ENCODE data around the gene NFIC.
"Not testable (repeated sequence)": the region's sequence is repeated elsewhere in the genome, so short reads cannot be mapped to it uniquely, and the experiment has no call there.

The NFIC gene

DNA sequence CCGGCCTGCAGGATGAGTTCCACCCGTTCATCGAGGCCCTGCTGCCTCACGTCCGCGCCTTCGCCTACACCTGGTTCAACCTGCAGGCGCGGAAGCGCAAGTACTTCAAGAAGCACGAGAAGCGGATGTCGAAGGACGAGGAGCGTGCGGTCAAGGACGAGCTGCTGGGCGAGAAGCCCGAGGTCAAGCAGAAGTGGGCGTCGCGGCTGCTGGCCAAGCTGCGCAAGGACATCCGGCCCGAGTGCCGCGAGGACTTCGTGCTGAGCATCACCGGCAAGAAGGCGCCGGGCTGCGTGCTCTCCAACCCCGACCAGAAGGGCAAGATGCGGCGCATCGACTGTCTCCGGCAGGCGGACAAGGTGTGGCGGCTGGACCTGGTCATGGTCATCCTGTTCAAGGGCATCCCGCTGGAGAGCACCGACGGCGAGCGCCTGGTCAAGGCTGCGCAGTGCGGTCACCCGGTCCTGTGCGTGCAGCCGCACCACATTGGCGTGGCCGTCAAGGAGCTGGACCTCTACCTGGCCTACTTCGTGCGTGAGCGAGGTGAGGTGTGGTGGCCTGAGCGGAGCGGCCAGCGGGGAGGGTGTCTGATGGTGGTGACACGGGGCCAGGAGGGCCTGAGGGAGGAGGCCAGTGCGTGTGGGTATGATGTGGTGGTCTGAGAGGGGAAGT is 15.5 kb downstream of the NFIC start:
- peaks cover 70% of the 10 kb centered on the region for H3K4me1 ChIP-seq (ENCODE audit: insufficient read depth, low read length)
- no peaks in the 10 kb centered on the region for H3K9me3 ChIP-seq (ENCODE audit: low read length)
- H3K4me3 ChIP-seq (ENCODE audit: low read depth in 1 of 2, low read length in 2 of 2): peak overlapping the region in 1 of 2 donors; percentile 27
- no peak overlapping the region for H3K9ac ChIP-seq (ENCODE audit: low read length)
- peaks cover 6% of the 10 kb centered on the region for H3K36me3 ChIP-seq (ENCODE audit: insufficient read depth, low read length)
- H3K27ac ChIP-seq (ENCODE audit: low read depth, low read length): peak overlapping the region; percentile 68
- H3K27me3 ChIP-seq (ENCODE audit: control insufficient read depth in 1 of 2, insufficient read depth in 2 of 2, low read length in 2 of 2): no peaks in the 10 kb centered on the region

DNA sequence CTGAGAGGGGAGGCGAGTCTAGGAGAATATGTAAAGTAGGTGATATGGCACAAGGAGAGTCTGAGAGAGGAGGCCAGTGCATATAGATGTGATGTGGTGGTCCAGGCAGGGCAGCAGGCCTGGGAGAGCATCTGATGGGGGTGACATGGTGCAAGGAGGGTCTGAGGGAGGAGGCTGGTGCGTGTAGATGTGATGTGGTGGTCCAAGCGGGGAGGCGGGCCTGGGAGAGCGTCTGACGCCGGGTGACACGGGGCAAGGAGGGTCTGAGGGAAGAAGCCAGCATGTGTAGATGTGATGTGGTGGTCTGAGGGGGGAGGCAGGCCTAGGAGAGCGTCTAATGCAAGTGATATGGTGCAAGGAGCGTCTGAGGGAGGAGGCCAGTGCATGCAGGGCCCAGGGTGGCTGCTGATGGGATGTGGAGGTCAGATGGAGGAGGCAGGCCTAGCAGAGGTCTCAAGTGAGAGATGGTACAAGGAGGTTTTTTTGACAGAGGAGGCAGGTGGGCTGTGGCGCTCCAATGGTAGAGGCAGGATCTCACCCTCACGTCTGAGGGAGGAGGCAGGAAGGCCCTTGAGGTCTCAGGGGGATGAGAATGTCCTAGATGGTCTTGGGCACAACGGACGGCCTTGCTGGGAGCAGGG is 16.2 kb downstream of the NFIC start:
- H3K9ac ChIP-seq (ENCODE audit: low read length): peak overlapping the region; percentile 50
- peaks cover 77% of the 10 kb centered on the region for H3K4me1 ChIP-seq (ENCODE audit: insufficient read depth, low read length)
- H3K36me3 ChIP-seq (ENCODE audit: insufficient read depth, low read length): peaks cover 6% of the 10 kb centered on the region
- peak overlapping the region; percentile 68 for H3K27ac ChIP-seq (ENCODE audit: low read depth, low read length)
- H3K27me3 ChIP-seq (ENCODE audit: control insufficient read depth in 1 of 2, insufficient read depth in 2 of 2, low read length in 2 of 2): no peaks in the 10 kb centered on the region
- peak overlapping the region in 1 of 2 donors; percentile 27 for H3K4me3 ChIP-seq (ENCODE audit: low read depth in 1 of 2, low read length in 2 of 2)
- no peaks in the 10 kb centered on the region for H3K9me3 ChIP-seq (ENCODE audit: low read length)

DNA sequence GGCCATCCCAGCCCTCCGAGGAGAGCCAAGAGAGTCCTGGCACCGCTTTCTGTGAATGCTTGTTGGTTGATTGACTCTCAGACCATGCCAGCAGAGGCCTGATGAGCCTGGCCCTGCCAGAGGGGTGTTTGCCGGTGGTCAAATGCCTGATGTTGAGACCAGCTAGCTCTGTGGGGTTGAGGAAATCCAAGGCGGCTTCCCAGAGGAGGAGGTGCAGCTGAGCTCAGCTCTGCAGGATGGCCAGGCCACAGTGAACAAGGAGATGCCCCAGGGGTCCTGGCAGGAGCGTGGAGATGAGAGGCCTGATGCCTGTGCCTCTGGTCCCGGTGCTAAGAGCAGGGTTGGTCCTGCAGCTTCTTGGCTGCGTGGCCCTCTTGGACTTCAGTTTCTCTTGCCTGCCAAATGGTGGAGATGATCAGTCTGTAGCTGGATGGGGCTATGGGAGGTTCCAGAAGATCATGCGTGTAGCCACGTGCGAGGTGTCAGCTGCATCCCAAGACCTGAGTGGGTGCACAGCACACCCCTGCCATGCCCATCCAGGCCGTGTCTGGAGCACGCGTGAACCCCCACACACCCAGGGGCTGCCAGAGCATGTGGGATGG is 16.8 kb downstream of the NFIC start:
- no peaks in the 10 kb centered on the region for H3K27me3 ChIP-seq (ENCODE audit: control insufficient read depth in 1 of 2, insufficient read depth in 2 of 2, low read length in 2 of 2)
- no peaks in the 10 kb centered on the region for H3K9me3 ChIP-seq (ENCODE audit: low read length)
- peak overlapping the region; percentile 68 for H3K27ac ChIP-seq (ENCODE audit: low read depth, low read length)
- peaks cover 80% of the 10 kb centered on the region for H3K4me1 ChIP-seq (ENCODE audit: insufficient read depth, low read length)
- H3K4me3 ChIP-seq (ENCODE audit: low read depth in 1 of 2, low read length in 2 of 2): peak overlapping the region in 1 of 2 donors; percentile 27
- peak overlapping the region; percentile 50 for H3K9ac ChIP-seq (ENCODE audit: low read length)
- H3K36me3 ChIP-seq (ENCODE audit: insufficient read depth, low read length): peaks cover 6% of the 10 kb centered on the region

- H3K9ac ChIP-seq (ENCODE audit: low read length): peak overlapping the region; percentile 68
- peak overlapping the region in 1 of 2 donors; percentile 2 for H3K4me3 ChIP-seq (ENCODE audit: low read depth in 1 of 2, low read length in 2 of 2)
- peaks cover 81% of the 10 kb centered on the region for H3K4me1 ChIP-seq (ENCODE audit: insufficient read depth, low read length)
- H3K27ac ChIP-seq (ENCODE audit: low read depth, low read length): peak overlapping the region; percentile 83
- no peaks in the 10 kb centered on the region for H3K27me3 ChIP-seq (ENCODE audit: control insufficient read depth in 1 of 2, insufficient read depth in 2 of 2, low read length in 2 of 2)
- peaks cover 6% of the 10 kb centered on the region for H3K36me3 ChIP-seq (ENCODE audit: insufficient read depth, low read length)
- no peaks in the 10 kb centered on the region for H3K9me3 ChIP-seq (ENCODE audit: low read length)
Measured at GRCh38 chr19:3386447-3387234, 20.3 kb downstream of the NFIC start.

GRCh38 chr19:3387645-3388589 is 21.5 kb downstream of the NFIC start:
- Histone ChIP-seq H3K27me3 (ENCODE audit: control insufficient read depth in 1 of 2, insufficient read depth in 2 of 2, low read length in 2 of 2) (no peaks in the 10 kb centered on the region), H3K36me3 (ENCODE audit: insufficient read depth, low read length) (no peaks in the 10 kb centered on the region), H3K4me1 (ENCODE audit: insufficient read depth, low read length) (peaks cover 69% of the 10 kb centered on the region), H3K9me3 (ENCODE audit: low read length) (no peaks in the 10 kb centered on the region), H3K9ac (ENCODE audit: low read length) (peak overlapping the region; percentile 68), H3K27ac (ENCODE audit: low read depth, low read length) (peak overlapping the region; percentile 83), H3K4me3 (ENCODE audit: low read depth in 1 of 2, low read length in 2 of 2) (peak overlapping the region; percentile 21 to 32)

DNA sequence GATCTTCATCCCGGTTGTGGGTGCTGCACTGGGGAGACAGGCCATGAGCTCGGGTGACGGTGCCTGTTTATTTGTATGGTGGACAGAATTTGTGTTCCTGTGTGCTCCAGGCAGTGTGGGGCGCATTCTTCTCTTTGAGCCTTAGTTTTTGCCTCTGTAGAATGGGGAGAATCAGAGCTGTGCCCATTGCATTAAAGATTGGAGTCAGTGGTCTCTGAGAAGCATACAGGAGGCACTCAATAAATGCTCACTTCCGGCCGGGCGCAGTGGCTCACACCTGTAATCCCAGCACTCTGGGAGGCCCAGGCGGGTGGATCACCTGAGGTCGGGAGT is 23.0 kb downstream of the NFIC start:
- H3K27me3 ChIP-seq (ENCODE audit: control insufficient read depth in 1 of 2, insufficient read depth in 2 of 2, low read length in 2 of 2): no peaks in the 10 kb centered on the region
- no peaks in the 10 kb centered on the region for H3K36me3 ChIP-seq (ENCODE audit: insufficient read depth, low read length)
- H3K9ac ChIP-seq (ENCODE audit: low read length): no peak overlapping the region
- no peak overlapping the region for H3K4me3 ChIP-seq (ENCODE audit: low read depth in 1 of 2, low read length in 2 of 2)
- H3K9me3 ChIP-seq (ENCODE audit: low read length): no peaks in the 10 kb centered on the region
- H3K27ac ChIP-seq (ENCODE audit: low read depth, low read length): peak overlapping the region; percentile 83
- H3K4me1 ChIP-seq (ENCODE audit: insufficient read depth, low read length): peaks cover 56% of the 10 kb centered on the region

DNA sequence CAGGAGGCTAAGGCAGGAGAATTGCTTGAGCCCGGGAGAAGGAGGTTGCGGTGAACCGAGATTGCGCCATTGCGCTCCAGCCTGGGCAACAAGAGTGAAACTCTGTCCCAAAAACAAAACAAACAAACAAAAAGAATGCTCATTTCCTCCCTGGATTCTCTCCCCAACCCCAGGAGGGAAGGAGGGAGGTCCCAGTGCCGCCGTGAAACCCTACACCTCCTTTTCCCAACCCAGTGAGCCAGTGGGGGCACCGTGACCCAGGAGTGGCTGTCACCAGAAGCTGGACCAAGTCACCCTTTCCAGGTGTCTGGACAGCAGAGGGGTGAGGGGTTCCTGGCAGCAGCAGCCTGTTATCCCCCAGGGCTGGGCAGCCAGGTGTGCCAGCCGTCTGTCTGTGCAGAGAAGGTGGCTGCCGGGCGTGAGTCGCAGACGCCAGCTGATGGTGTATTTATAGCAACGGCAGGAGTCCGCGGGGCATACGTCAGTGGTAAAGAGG is 23.5 kb downstream of the NFIC start:
- H3K9ac ChIP-seq (ENCODE audit: low read length): no peak overlapping the region

GRCh38 chr19:3391911-3392310 is 25.5 kb downstream of the NFIC start:
- not testable (repeated sequence) for H3K9me3 ChIP-seq (ENCODE audit: low read length); H3K27me3 ChIP-seq (ENCODE audit: control insufficient read depth in 1 of 2, insufficient read depth in 2 of 2, low read length in 2 of 2); H3K27ac ChIP-seq (ENCODE audit: low read depth, low read length); H3K4me3 ChIP-seq (ENCODE audit: low read depth in 1 of 2, low read length in 2 of 2); H3K36me3 ChIP-seq (ENCODE audit: insufficient read depth, low read length); H3K9ac ChIP-seq (ENCODE audit: low read length)
- peaks cover 39% of the 10 kb centered on the region for H3K4me1 ChIP-seq (ENCODE audit: insufficient read depth, low read length)

More for the DNA sequence above, 23.5 kb downstream of the NFIC start:
- Histone ChIP-seq H3K4me3 (ENCODE audit: low read depth in 1 of 2, low read length in 2 of 2) (no peak overlapping the region), H3K4me1 (ENCODE audit: insufficient read depth, low read length) (peaks cover 51% of the 10 kb centered on the region), H3K36me3 (ENCODE audit: insufficient read depth, low read length) (peaks cover 5% of the 10 kb centered on the region), H3K9me3 (ENCODE audit: low read length) (no peaks in the 10 kb centered on the region), H3K27ac (ENCODE audit: low read depth, low read length) (peak overlapping the region; percentile 72), H3K27me3 (ENCODE audit: control insufficient read depth in 1 of 2, insufficient read depth in 2 of 2, low read length in 2 of 2) (no peaks in the 10 kb centered on the region)

GRCh38 chr19:3392480-3392879 is 26.1 kb downstream of the NFIC start:
- Histone ChIP-seq H3K4me3 (ENCODE audit: low read depth in 1 of 2, low read length in 2 of 2) (no peak overlapping the region), H3K9ac (ENCODE audit: low read length) (no peak overlapping the region), H3K27ac (ENCODE audit: low read depth, low read length) (no peak overlapping the region), H3K9me3 (ENCODE audit: low read length) (no peaks in the 10 kb centered on the region), H3K36me3 (ENCODE audit: insufficient read depth, low read length) (peaks cover 5% of the 10 kb centered on the region), H3K4me1 (ENCODE audit: insufficient read depth, low read length) (peaks cover 39% of the 10 kb centered on the region), H3K27me3 (ENCODE audit: control insufficient read depth in 1 of 2, insufficient read depth in 2 of 2, low read length in 2 of 2) (no peaks in the 10 kb centered on the region)

DNA sequence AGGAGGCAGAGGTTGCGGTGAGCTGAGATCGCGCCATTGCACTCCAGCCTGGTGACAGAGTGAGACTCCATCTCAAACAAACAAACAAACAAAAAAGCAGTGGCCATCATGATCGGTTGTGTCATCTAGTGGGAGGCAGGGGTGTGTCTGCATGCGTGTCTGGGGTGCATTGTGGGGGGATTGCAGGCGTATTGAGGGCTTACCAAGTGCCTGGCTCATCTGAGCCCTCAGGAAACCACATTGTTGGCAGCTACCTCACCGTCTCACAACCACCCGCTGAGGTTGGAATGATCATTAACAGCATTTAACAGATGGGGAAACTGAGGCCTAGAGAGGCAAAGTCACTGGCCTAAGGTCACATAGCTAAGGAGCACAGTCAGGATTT is 30.5 kb downstream of the NFIC start:
- Histone ChIP-seq H3K9me3 (ENCODE audit: low read length) (no peaks in the 10 kb centered on the region), H3K36me3 (ENCODE audit: insufficient read depth, low read length) (peaks cover 9% of the 10 kb centered on the region), H3K27ac (ENCODE audit: low read depth, low read length) (peak overlapping the region; percentile 98), H3K4me3 (ENCODE audit: low read depth in 1 of 2, low read length in 2 of 2) (peak overlapping the region in 1 of 2 donors; percentile 69), H3K4me1 (ENCODE audit: insufficient read depth, low read length) (peaks cover 30% of the 10 kb centered on the region), H3K9ac (ENCODE audit: low read length) (peak overlapping the region; percentile 70), H3K27me3 (ENCODE audit: control insufficient read depth in 1 of 2, insufficient read depth in 2 of 2, low read length in 2 of 2) (no peaks in the 10 kb centered on the region)
